Stimulated activated CD8-positive, alpha-beta memory T cell treated with anti-CD3 and anti-CD28 coated beads, Interleukin-7, amount 100 ng/mL, for 24 hours (primary cell): ENCODE measurements around the gene VSIG8.
A peak's percentile ranks its signal among the peaks of the same experiment; 100 is the strongest.

Source experiments
- DNase-seq: peaks from one replicate; pipeline ENCODE4 v3.0.0-alpha.2; 2020; ENCODE audit warnings: low read depth

Gene VSIG8

GRCh38 chr1:159828581-159829272, 33.7 kb downstream of the VSIG8 start:
- DNase-seq: no peak

- no peak for DNase-seq
Measured at GRCh38 chr1:159828176-159828575, 34.3 kb downstream of the VSIG8 start.

DNA sequence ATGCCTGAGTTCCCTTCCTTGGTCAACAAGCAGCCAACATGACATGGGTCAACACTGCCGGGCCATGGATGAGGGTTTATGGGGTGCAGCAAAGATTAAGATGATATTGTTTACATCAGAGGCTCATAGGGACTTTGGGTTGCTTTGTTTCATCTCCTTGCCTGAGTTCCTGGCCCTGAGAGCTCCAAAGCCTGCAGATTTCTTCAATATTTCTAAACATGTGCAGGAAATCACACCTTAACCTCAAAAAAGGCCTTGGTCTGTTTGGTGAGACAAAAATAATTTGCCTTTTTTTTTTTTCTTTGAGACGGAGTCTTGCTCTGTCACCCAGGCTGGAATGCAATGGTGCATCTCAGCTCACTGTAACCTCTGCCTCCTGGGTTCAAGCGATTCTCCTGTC, 34.9 kb downstream of the VSIG8 start:
- DNase-seq: no peak

- DNase-seq: no peak
Measured at GRCh38 chr1:159827102-159827490, 35.4 kb downstream of the VSIG8 start.

DNA sequence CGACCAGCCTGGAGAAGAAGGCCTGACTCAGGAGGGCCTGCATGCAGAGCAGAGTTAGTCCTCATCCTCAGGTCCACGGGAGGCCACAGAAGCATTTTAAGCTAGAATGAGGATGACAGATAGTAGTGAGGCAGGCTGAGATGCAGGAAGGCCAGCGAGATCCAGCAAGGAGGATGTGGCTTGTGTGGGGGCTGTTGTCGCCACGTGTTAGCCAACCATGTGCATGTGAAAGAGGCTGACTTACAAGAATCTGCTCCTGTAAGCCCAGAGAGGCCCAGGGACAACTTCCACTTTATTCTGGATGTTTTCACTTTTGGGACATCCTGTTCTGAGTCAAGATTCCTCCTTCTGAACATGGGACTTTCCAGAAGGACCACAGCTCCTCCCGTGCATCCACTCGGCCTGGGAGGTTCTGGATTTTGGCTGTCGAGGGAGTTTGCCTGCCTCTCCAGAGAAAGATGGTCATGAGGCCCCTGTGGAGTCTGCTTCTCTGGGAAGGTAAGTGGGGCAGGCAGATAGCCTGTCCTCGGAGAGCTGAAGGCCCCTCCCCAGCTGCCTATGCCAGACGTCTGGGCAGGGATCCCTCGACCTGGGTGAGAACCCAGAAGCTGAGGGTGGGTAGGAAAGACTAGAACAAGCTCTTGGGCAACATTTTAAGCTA, 35.9 kb downstream of the VSIG8 start, which contains the start of gene SLAMF8:
Gene SLAMF8, plus strand, starts transcription at position 433 of the 661 bp plus-strand sequence. Its CDS starts 26 bp downstream, at position 459.
- peak; percentile 43 for DNase-seq

- no peak for DNase-seq
Measured at GRCh38 chr1:159825564-159825963, 36.9 kb downstream of the VSIG8 start.

DNA sequence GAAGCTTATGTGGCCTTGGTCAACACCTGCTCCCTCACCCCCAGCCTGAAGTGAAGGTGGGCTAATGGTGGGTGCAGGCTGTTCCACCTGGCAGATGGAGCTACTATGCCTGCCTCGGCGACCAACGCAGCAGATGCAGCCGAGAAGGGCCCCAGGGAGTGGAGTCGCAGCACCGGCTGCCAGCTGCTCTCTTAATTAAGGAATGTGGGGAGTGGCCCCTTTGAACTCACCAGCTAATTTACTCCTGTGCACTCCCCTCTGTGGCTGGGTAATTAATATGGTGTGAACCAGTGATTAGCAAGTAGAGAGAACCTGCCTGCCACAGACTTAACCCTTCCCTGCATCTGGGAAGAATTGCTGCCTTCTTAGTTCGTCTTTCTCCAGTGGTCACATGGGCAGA, 39.1 kb downstream of the VSIG8 start:
- DNase-seq: no peak

- no peak for DNase-seq
Measured at GRCh38 chr1:159821171-159821867, 41.1 kb downstream of the VSIG8 start.

- DNase-seq: no peak
Measured at GRCh38 chr1:159817276-159818041, 45.0 kb downstream of the VSIG8 start.

GRCh38 chr1:159815926-159816325, 46.5 kb downstream of the VSIG8 start:
- no peak for DNase-seq

GRCh38 chr1:159804924-159805323, 57.5 kb downstream of the VSIG8 start:
- no peak for DNase-seq
